HG02970 (cell line): ENCODE data around the gene CHD9.
"Not testable (repeated sequence)": the region's sequence is repeated elsewhere in the genome, so short reads cannot be mapped to it uniquely, and the experiment has no call there.

Experiments
- ATAC-seq: cut with Tn5 transposase; IDR thresholded peaks from one replicate; pipeline ENCODE4 v1.9.1; 2021; ENCODE audit warnings: mild to moderate bottlenecking, moderate library complexity, moderate number of reproducible peaks; ENCODE audit not compliant: unreplicated experiment, low FRiP score

The CHD9 gene

DNA sequence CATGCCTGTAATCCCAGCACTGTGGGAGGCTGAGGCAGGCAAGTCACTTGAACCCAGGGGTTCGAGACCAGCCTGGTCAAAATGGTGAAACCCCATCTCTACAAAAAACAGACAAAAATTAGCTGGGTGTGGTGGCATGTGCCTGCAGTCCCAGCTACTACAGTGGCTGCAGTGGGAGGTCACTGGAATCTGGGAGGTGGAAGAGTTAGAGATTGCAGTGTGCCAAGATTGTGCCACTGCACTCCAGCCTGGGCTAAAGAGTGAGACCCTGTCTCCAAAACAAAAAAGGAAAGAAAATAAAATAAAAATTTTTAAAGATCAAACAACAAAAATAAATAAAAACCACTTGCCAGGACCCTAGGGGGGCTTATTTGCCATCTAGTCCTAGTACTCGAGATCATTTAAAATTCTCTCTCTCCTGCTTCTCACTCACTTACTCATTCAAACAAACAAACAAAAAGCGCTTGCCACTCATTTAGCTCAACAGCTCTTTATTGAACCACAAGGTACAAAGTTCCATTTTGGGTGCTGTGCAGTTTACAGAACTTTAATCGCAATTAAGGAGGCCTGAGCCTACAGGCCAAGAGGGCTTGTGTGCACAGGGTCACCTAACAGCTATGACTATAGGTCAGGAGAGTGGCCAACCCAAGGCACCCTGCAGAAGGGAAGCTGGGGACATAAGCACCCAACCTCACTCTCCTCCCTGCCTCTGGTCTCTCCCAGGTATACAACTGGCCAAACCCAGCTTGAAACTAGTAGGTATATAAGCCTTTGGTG, 6.5 kb upstream of the CHD9 start:
- ATAC-seq = no peak

DNA sequence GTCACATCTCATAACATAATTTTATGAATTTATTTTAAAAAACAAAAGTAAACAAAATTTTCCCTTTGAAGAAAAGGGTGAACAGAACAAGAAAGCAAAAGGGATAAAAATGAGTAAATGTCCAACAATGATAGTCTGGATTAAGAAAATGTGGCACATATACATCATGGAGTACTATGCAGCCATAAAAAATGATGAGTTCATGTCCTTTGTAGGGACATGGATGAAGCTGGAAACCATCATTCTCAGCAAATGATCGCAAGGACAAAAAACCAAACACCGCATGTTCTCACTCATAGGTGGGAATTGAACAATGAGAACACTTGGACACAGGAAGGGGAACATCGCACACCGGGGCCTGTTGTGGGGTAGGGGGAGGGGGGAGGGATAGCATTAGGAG, 3.5 kb upstream of the CHD9 start:
- ATAC-seq = not testable (repeated sequence)

DNA sequence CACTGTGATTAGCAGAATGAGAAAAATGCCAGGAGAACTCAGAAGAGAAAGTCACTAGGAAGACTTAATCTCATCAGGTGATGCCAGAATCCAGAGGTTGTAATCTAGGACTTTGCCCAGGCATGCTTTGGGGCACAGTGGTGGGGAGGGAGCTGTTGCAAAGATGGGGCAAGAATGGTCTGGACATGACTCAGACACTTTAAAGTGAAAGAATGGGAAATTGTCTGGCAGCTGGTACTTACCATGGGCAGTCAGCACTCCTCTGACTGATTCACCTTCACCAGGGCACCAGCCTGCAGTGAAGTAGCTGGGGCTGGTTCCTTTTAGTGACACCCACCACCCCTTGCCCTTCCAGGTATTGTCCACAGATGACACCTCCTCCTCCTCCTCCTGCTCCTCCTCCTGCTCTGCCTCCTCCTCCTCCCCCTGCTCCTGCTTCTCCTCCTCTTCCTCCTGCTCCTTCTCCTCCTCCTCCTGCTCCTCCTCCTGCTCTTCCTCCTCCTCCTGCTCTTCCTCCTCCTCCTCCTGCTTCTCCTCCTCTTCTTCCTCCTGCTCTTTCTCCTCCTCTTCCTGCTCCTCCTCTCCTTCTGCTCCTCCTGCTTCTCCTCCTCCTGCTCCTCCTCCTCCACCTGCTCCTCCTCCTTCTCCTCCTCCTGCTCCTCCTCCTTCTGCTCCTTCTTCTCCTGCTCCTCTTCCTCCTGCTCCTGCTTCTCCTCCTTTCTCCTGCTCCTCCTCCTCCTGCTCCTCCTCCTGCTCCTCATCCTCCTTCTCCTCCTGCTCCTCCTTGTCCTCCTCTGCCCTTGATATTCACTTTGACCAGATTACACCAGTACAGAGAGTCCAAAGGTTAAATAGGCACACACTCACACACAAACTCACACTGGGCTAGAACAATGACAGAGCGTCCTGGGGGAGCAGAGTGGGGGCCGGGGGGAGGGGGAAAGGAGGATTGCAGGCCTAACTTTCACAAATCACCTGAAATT, 2.0 kb upstream of the CHD9 start, which contains the start of gene CHD9NB:
Gene CHD9NB, minus strand, starts transcription at position 379 of the 983 bp plus-strand sequence. CDS start 8,739 bp downstream, outside the sequence.
- no peak for ATAC-seq

GRCh38 chr16:53053967-53054669, 673 bp upstream of the CHD9 start:
- ATAC-seq = no peak

- no peak for ATAC-seq
Measured at GRCh38 chr16:53055541-53056391, 975 bp downstream of the CHD9 start.

GRCh38 chr16:53056392-53056881, 1.6 kb downstream of the CHD9 start:
- ATAC-seq = no peak

DNA sequence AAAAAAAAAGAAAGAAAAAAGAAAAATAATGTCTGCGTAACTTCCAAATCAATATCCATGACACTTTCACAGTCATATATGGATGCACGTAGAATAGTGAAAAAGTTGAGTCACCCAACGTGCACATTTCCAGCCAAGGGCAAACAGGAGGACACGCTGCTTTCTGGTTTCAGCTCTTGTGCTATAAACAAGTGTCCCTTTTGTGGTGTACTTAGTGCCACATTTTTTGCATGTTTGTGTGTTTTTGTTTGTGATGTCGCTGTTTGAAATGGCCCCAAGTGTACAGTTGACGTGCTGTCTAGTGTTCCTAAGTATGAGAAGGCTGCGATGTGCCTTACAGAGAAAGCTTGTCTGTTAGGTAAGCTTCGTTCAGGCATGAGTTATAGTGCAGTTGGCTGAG, 2.9 kb downstream of the CHD9 start:
- no peak for ATAC-seq

- ATAC-seq = no peak
Measured at GRCh38 chr16:53058441-53058840, 3.6 kb downstream of the CHD9 start.

GRCh38 chr16:53058882-53059281, 4.1 kb downstream of the CHD9 start:
- ATAC-seq = no peak

DNA sequence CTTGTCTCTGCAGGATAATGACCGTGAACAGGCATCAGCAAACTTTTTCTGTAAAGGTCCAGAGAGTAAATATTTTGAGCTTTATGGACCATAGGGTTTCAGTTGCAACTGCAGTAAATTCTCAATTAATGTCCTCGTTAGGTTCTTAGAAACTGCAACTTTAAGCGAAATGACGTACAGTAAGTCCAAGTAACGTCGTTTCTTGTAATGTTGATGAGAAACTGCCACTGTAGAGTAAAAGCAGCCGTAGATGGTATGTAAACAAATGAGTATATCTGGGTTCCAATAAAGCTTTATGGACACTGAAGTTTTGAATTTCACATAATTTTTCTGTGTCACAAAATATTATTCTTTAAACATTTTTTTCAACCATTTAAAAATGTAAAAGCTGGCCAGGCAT, 4.9 kb downstream of the CHD9 start:
- ATAC-seq = no peak

DNA sequence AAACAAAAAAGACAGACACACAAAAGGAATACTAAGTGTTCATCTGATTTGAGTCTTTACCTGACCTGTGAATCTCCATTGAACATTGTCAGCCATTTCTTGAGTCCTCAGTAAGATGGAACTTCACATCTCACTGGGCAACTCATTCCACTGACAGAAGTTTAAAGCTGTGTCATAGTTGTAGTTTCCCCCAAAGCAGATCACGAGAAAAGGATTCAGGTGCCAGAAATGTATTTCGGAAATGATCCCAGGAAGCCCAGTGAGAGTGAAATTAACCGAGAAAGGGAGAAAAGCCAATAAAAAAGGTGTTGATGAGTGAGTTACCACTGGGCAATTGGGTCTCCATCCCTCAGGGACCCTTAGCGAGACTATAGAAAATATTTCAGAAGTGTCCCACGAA, 6.5 kb downstream of the CHD9 start:
- no peak for ATAC-seq

- peak; percentile 81 for ATAC-seq
Measured at GRCh38 chr16:53061701-53062159, 6.9 kb downstream of the CHD9 start.

DNA sequence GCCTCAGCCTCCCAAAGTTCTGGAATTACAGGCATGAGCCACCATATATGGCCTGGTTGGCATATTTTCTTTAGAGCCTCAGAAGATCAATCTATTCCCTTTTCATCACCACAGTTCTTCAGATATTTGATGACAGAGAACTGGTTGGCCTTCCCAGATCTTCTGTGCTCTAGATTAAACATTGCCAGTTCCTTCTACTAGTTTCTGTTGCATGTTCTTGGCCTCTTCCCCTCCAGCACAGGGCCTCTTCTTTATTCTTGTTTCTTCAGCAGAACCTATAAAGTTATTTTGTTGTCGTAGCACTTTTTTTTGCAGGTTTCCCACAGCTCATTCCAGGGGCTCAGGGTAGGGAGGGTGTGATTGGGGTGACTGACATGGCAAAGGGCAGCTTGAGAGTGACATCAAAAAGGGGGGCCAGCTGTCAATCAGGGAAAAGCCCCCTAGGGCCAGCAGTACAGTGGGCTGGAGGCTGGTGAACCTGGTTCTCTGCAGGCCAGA, 9.3 kb downstream of the CHD9 start:
- ATAC-seq = no peak

DNA sequence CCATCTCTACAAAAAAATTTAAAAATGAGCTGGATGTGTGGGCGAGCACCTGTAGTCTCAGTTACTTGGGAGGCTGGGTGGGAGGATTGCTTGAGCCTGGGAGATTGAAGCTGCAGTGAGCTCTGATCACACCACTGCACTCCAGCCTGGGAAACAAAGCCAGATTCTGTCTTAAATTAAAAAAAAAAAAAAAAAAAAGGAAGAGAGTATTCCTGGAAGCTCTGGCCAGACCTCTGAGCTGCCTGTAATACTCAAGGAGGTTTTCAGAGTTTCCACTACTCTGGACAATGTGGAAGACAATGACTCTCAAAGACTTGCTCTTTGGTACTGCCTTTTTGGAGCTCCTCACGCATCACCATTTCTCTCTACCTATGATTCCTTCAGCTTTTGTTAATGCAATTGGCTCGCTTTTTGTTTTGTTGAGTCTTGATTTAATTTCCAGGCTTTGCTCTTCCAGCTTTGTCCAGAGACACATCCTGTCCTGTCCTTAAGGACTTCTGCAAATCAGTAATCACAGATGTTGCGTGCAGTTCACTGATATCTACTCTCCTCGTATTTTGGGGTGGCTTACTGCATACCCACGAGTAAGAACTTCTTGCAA, 10.8 kb downstream of the CHD9 start:
- ATAC-seq = no peak

- no peak for ATAC-seq
Measured at GRCh38 chr16:53067675-53068074, 12.9 kb downstream of the CHD9 start.

GRCh38 chr16:53068423-53068833, 13.6 kb downstream of the CHD9 start:
- no peak for ATAC-seq

GRCh38 chr16:53069772-53070171, 15.0 kb downstream of the CHD9 start:
- ATAC-seq = no peak

GRCh38 chr16:53071748-53072301, 17.0 kb downstream of the CHD9 start:
- no peak for ATAC-seq

GRCh38 chr16:53073022-53073421, 18.2 kb downstream of the CHD9 start:
- no peak for ATAC-seq
